GM21529 (cell line): Measurements from ENCODE around the gene BMPR1B.

Experiments used
- ATAC-seq: cut with Tn5 transposase; IDR thresholded peaks from one replicate; pipeline ENCODE4 v1.9.1; 2021; ENCODE audit not compliant: unreplicated experiment

Gene BMPR1B

DNA sequence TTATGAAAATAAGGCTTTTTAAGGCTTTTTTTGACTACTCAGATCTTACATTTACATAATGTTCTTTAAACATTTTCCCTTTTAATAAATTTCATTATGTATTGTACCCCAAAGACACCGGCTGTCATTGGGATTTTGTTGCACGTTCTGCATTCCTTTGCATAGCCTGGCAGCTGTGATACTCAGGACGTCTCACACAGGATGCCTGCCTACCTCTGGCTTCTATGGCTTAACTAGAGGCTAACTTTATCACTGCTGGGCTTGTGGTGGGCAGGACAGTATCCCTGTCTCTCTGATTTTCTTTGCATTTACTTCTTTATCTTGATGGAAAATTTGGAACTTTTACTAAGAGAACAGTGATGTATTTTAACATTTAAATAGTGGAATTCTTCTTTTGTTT lies 147.8 kb downstream of the BMPR1B start:
- no peak for ATAC-seq

DNA sequence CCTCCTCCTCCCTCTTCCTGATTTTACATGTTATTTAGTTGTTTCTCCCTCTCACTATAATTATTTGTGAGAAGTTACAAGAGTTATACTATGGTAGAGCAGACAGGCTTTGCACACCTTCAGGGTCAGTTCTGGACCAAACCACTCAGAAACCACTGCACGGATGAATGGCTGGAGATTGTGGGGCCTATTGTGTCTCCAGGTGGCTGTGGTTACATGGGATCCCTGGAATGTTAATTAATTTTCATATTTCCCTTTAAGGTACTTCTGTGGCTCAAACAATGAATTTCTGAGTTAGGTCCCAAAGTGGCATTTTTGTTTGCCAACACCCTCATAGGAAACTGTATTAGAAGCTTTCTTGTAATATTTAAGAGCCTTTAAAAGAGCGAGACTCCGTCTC lies 151.9 kb downstream of the BMPR1B start:
- no peak for ATAC-seq

GRCh38 chr4:94911106-94911505 lies 153.4 kb downstream of the BMPR1B start:
- no peak for ATAC-seq

GRCh38 chr4:94912606-94913005 lies 154.9 kb downstream of the BMPR1B start:
- ATAC-seq, result no peak

- ATAC-seq, result peak; percentile 65
Measured at GRCh38 chr4:94913316-94913715, 155.6 kb downstream of the BMPR1B start.

DNA sequence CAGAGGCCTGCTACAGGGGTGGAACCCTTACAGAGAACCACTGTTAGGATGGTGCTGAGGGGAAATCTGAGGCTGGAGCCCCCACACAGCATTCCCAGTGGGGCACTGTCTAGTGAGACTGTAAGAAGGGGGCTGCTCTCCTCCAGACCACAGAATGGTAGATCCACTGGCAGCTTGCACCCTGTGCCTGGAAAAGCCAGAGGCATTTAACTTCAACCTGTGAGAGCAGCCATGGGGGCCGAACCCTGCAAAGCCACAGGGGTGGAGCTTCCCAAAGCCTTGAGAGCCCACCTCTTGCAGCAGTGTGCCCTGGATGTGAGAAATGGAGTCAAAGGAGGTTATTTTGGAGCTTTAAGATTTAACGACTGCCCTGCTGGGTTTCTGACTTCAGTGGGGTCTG lies 159.4 kb downstream of the BMPR1B start:
- ATAC-seq, result no peak

DNA sequence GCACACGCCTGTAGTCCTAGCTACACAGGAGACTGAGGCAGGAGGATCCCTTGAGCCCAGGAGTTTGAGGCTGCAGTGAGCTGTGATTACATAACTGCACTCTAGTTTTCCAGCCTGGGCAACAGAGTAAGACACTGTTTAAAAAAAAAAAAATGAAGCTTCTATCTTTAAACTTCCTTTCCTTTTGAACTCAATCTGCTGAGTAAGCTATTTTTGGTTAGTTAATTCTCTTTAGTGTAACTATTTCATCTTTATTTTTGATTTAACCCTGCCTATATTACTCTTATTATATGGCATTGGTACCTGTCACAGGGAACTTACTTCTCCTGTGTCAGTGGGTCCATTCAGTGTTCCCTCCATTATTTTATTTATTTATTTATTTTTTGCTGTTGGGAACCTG lies 160.8 kb downstream of the BMPR1B start:
- no peak for ATAC-seq

DNA sequence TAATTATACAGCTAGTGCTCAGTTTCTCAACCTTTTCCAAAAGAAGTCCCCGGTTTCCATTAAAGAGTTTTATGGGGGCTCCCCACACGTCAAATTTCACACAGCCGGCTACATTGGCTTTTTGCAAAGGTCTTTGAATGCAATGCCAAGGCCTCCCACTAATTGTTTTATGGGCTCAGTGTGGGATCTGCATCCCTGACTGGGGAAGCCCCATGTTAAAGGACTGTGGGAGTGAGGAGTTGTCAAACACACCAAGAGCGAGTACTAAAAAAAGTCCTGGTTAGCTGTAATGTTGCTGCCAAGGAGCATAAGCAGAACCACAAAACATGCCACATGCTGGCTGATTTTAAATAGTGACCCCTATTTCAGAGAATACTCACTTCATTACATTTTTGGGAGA lies 162.6 kb downstream of the BMPR1B start:
- ATAC-seq, result no peak

GRCh38 chr4:94924566-94924965 lies 166.8 kb downstream of the BMPR1B start:
- ATAC-seq, result no peak

DNA sequence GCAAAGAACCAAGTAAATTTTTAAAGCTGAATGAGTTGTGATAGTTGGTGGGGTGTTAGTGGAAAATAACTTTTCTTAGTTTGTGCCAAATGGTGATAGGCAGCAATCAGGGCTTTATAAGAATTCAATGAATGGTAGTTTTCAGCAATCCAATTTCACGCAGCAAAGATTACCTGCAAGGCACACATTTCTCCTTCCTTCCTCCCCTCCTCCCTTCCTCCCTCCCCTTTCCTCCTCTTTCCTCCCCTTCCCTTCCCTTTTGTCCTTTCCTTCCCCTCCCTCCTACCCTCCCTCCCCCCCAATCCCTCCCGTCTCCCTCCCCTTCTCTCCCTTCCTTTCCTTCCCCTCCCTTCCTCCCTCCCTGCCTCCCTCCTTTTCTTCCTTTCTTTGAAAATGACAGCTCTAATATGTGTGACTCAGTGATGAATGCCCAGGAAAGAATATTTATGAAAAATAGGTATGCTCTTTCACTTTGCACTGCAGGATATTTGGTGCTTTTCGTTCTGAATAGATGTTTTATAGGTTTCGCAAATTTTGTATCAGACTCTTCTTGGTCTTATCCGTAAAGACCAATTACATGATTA lies 168.1 kb downstream of the BMPR1B start:
- no peak for ATAC-seq

DNA sequence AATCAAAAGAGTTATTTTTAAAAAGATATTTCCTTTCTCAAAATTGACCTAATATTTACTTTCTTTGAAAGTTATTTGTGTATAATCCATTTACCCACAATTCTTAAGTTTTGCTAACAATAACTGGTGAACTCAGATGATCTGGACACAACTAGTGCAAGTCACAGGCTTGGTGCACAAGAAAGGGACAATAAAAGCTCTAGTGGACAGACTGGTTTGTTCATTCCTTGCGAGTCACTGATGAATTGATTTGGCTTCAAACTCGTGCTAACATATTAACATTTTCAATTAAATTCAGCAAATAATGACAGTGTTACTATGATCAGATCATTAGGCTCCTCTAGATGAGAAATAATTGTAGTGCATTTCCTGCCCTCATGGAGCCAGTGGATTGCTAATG lies 169.2 kb downstream of the BMPR1B start:
- ATAC-seq, result no peak

GRCh38 chr4:94927696-94928095 lies 169.9 kb downstream of the BMPR1B start:
- ATAC-seq, result no peak

GRCh38 chr4:94929696-94930095 lies 171.9 kb downstream of the BMPR1B start:
- no peak for ATAC-seq

GRCh38 chr4:94931626-94932025 lies 173.9 kb downstream of the BMPR1B start:
- no peak for ATAC-seq

- ATAC-seq, result no peak
Measured at GRCh38 chr4:94932366-94932765, 174.6 kb downstream of the BMPR1B start.

DNA sequence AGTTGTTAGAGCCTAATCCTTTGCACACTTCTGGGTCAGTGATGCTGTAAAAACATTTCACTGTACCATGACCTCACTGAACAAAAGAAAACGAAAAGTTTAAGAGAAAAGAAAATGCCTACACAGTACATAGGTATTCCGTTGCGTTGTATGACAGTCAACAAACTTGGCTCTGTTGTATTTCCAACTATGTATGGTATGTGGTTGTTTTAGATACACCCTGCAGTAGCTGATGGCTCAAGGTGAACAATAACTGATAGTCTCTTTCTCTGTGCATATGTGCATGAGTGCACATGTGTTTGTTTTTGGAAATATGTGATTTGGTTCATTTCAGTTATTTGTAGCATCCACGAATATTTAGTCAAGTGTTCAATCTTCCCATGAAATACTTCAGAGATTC lies 176.0 kb downstream of the BMPR1B start:
- no peak for ATAC-seq

- ATAC-seq, result no peak
Measured at GRCh38 chr4:94934201-94934600, 176.4 kb downstream of the BMPR1B start.

- ATAC-seq, result no peak
Measured at GRCh38 chr4:94934864-94935263, 177.1 kb downstream of the BMPR1B start.

GRCh38 chr4:94936854-94937253 lies 179.1 kb downstream of the BMPR1B start:
- ATAC-seq, result no peak

GRCh38 chr4:94939791-94940519 lies 182.2 kb downstream of the BMPR1B start:
- no peak for ATAC-seq

- no peak for ATAC-seq
Measured at GRCh38 chr4:94940520-94940908, 182.8 kb downstream of the BMPR1B start.

DNA sequence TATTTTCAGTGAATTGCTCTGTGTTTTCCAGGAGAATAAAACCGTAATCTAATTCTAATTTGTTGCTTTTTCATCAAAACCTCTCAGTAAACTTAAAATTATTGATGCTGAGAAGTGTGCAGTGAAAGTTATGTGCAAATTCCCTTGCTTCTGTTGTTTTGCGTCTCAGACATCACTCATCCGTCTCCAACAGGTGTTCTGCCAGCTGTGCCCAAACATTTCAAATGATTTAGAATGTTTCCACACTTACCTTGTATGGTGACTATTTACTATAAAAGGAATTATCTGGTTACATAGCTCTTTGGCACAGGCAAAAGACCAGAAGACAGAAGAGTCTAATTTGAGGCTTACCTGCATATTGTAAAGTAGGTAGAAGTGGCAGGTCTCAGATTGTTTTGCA lies 184.0 kb downstream of the BMPR1B start:
- ATAC-seq, result no peak

GRCh38 chr4:94944726-94945125 lies 187.0 kb downstream of the BMPR1B start:
- no peak for ATAC-seq
